GM18505 (cell line): ENCODE measurements around the gene NTMT1.
"Not testable (repeated sequence)": the region's sequence is repeated elsewhere in the genome, so short reads cannot be mapped to it uniquely, and the experiment has no call there.

ENCODE experiments used
- ATAC-seq: cut with Tn5 transposase; IDR thresholded peaks from one replicate; pipeline ENCODE4 v1.9.1; 2021; ENCODE audit not compliant: unreplicated experiment
- POLR2A ChIP-seq: IDR thresholded peaks from 4 replicates; pipeline ENCODE4 v1.6.1; 2011; ENCODE audit warnings: borderline replicate concordance; ENCODE audit not compliant: insufficient read depth, insufficient read length; ENCODE audit errors: extremely low read depth

The NTMT1 gene

GRCh38 chr9:129653823-129654553 is 28.0 kb downstream of the NTMT1 start:
- no peak for TF ChIP-seq POLR2A
- no peak for ATAC-seq

- ATAC-seq: no peak
- no peak for TF ChIP-seq POLR2A
These were observed 28.6 kb downstream of the NTMT1 start for GRCh38 chr9:129654554-129655040.

GRCh38 chr9:129655154-129655553 is 29.2 kb downstream of the NTMT1 start:
- no peak for TF ChIP-seq POLR2A
- no peak for ATAC-seq

GRCh38 chr9:129655696-129656095 is 29.7 kb downstream of the NTMT1 start:
- no peak for TF ChIP-seq POLR2A
- no peak for ATAC-seq

DNA sequence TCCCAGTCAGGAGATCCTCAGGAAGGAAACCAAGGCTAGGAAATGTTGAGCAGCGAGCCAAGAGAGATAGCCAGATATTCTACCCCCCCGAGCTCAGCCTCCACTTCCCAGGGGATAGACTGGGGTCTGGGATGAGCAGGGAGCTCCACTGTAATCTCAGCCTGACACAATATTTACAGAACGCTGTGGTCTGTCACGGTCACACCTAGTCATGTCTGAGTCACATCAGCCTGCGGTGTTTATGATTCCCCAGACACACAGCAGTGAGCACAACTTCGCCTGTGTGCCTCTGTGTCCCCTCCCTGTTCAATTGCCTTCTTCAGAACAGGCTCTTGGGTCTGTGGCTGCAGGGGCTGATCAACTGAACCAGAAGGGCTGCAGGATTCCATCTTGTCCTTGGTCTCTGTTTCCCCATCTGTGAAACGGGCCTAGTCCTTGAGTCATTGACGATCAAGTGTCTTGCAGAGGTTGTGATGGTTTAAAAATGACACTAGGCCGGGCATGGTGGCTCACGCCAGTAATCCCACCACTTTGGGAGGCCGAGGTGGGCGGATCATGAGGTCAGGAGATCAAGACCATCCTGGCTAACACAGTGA is 30.9 kb downstream of the NTMT1 start:
- TF ChIP-seq POLR2A: no peak
- ATAC-seq: no peak

DNA sequence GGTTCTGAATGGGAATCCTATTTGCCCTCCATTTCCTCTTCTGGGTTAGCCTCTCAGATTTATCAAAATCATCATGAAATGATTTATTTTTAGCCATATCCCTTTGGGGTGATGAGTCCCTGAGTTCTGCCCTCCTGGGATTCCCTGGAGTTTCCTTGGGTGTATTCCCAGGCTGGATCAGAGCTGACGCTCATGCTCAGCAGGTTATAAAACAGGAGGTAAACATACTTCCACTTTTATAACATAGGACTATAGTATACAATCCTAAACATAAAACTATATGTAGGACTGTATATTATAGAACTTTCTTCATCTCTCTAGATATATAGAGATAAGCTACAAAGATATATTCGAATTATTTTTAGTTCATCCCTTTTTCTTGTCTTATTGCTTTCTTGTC is 35.1 kb downstream of the NTMT1 start:
- no peak for ATAC-seq

DNA sequence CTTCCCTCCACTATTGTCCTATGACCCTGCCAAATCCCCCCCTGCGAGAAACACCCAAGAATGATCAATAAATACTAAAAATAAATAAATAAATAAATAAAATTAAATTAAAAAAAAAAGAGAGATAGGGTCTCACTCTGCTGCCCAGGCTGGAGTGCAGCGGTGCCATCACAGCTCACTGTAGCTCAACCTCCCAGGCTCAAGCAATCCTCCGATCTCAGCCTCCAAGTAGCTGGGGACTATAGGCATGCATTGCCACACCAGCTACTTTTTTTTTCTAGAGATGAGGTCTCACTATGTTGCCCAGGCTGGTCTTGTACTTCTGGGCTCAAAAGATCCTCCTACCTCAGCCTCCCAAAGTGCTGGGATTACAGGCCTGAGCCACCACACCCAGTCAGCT is 36.3 kb downstream of the NTMT1 start:
- not testable (repeated sequence) for ATAC-seq

More for the DNA sequence above, 35.1 kb downstream of the NTMT1 start:
- TF ChIP-seq POLR2A: no peak

- no peak for TF ChIP-seq POLR2A
- ATAC-seq: no peak
These were observed 38.9 kb downstream of the NTMT1 start for GRCh38 chr9:129664746-129665388.

GRCh38 chr9:129665389-129665775 is 39.4 kb downstream of the NTMT1 start, which contains the start of gene PRRX2:
PRRX2 (plus strand) TSS chr9:129665647; CDS start chr9:129665868, 221 bp downstream.
- no peak for TF ChIP-seq POLR2A
- no peak for ATAC-seq

GRCh38 chr9:129665814-129666520 is 40.0 kb downstream of the NTMT1 start:
- no peak for TF ChIP-seq POLR2A

DNA sequence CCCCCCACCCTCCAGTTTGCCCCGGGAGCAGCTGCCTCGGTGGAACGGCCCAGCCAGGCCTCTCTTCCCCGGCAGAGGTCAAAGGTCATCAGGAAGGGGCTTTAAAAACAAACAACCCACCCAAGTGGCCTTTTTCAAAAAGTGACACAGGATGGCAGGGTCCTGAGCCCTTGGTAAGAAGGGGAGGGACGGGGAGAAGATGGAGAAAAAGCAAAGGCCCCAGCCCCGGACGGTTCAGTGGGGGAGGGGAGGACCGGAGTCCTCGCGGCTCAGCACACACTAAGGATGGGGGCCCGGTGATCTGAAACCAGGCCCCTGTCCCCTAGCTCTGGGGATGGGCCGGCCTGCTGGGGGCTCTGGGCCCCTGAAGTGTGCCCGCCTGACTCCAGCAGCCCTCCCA is 40.6 kb downstream of the NTMT1 start:
- no peak for ATAC-seq
- TF ChIP-seq POLR2A: no peak

More at GRCh38 chr9:129665814-129666520, 40.0 kb downstream of the NTMT1 start:
- ATAC-seq: no peak

GRCh38 chr9:129667378-129667777 is 41.4 kb downstream of the NTMT1 start:
- no peak for ATAC-seq
- no peak for TF ChIP-seq POLR2A

- no peak for TF ChIP-seq POLR2A
- no peak for ATAC-seq
These were observed 41.9 kb downstream of the NTMT1 start for GRCh38 chr9:129667850-129668249.
